GM19438 (cell line): ENCODE results near the gene CORO7.
"Not testable (repeated sequence)": the region's sequence is repeated elsewhere in the genome, so short reads cannot be mapped to it uniquely, and the experiment has no call there.

Experiments used
- ATAC-seq: cut with Tn5 transposase; IDR thresholded peaks from one replicate; pipeline ENCODE4 v1.9.1; 2021; ENCODE audit warnings: low read depth; ENCODE audit not compliant: unreplicated experiment

CORO7 gene

DNA sequence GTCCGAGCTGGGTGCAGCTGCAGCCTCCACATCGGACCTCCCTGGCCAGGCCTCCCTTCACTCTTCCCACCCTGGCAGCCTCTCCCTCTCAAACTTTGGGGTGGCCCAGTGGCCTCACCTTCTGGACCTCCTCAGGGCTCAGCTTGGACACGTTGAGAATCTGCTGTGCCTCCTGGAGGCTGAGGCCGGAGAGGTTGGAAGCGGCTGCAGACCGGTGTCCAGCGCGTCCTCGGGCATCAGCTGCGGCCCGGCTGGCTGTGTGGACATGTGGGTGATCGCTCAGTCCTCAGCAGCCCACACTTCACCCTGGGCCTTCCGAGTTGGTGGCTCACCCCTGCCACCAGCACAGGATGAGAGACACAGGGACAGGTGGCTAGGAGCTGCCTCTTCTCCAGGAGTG lies 75.1 kb downstream of the CORO7 start:
- ATAC-seq, result no peak

DNA sequence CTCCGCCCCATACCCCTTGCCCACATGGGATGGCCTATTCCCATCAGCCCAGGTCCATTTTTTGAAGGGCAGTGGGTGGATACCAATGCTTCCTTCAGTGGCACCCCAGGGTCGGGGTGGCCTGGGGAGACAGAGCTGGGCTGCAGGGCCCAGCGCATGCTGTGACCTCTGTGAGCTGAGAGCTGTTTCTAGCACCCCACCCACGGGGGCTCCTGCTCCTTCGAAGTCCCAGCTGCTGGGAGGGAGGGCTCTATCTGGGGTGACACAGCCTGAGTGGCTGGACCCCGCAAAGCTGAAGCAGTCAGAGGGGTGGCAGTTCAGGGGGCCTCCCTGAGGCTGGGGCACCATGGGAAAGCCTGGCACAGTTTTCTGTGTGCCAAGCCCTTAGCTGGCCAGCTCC lies 76.0 kb downstream of the CORO7 start:
- ATAC-seq, result no peak

DNA sequence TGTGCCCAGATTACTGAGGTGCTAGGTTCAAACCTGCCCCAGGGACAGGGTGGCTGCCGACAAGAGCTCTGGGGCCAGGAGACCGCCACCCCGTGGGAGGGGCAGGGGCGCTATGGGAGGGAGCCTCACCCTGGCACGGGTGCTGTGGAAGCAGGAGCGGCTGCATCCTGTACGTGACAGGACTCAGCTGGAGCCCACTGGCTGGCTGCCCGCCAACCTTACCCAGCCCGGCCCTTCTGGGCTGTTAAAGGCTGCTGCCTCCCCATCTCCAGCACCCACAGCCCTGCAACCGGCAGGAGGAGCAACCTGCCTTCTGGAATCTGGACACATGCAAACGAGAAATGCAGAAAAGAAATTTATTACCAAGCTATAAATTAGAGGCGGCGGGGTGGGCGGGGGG lies 76.5 kb downstream of the CORO7 start:
- no peak for ATAC-seq

DNA sequence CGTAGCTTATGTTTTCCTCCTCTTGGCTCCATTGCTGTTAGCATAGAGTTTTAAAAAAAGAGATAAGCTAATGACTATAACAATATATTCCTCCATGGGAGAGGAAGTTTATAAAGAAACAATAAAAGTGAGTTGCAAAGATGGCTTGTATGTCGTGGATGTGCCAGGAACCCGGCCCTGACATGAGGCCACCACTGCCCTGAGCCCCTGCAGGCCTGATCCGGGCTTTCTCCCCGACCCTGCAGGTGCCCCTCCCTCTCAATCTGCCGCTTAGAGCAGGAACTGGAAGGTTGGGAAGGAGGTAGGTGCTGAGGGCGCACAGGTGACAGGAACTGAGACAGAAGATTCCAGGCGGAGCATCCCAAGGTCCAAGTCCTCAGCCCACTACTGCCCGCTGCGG lies 76.9 kb downstream of the CORO7 start:
- ATAC-seq, result no peak

DNA sequence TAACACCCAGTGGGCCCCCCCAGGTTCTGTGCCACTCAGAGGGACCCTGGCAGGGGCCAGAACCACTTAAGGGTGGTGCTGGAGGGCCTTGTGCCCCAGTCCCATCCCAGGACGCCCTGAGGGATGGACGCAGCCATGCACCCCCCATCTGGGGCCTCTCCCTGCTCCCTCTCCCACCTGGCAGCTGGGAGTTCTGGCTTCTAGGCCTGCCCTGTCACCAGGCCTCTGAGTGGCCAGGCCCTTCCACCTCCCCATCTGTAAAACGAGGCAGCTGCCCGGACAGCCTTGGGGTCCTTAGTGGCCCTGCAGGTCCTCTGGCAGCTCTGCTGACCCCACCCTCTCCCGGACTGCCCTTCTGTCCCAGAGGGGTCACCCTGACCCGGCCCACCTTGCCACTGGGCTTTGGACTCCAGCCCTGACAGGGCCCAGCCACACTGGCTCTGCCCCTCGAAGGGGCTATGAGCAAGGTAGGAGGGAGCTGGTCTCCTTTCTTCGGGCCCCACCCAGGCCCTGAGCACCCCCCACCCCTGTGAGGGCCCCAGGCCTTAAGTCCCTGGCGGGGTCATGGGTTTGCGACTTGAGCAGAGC lies 77.6 kb downstream of the CORO7 start:
- ATAC-seq, result no peak

DNA sequence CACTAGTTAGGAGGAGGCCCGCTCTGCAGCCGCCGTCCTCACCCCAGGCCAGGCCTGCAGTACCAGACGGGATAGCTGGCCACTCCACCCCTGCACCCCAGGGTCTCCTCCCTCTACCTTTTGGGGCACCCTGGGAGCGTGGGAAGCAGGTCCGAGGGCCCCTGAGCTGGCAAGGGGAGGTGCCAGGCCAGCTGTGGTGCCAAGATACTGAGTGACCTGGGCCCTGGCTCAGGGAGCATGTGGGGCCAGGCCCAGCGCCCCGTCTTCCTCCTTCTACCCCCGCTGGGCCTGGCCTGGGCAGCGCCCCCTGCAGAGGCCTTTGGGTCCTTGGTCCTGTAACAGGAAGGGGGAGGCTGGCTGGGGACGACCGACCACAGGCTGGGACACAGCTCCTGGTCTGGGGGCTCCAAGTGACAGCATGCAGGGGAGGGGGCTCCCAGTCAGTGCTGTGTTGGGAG lies 78.2 kb downstream of the CORO7 start:
- no peak for ATAC-seq

DNA sequence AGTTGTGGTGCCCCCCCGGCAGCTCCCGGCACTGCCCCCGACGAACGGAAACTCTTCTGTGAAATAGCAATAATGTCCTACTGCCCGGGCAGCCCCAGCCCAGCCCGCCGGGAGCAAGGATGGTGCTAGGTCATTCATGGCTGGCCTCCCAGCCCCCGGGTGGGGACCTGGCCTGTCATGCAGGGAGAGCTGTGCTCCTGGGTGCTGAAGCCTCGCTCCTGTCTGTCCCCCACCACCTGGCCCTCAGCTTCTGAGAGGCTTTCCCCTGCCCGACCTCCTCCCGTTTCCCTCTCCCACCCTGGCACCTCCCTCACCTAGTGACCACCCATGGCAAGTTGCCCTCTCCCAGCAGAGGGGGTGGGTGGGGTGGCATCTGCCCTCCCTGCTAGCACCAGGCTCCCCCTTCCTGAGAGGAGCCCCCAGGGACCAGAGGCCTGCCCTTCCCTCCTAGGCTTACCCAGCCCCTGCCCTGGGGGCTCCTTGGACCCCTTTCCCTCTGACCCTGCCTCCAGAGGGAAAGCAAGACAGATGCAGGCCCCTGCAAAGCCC lies 78.8 kb downstream of the CORO7 start:
- no peak for ATAC-seq

DNA sequence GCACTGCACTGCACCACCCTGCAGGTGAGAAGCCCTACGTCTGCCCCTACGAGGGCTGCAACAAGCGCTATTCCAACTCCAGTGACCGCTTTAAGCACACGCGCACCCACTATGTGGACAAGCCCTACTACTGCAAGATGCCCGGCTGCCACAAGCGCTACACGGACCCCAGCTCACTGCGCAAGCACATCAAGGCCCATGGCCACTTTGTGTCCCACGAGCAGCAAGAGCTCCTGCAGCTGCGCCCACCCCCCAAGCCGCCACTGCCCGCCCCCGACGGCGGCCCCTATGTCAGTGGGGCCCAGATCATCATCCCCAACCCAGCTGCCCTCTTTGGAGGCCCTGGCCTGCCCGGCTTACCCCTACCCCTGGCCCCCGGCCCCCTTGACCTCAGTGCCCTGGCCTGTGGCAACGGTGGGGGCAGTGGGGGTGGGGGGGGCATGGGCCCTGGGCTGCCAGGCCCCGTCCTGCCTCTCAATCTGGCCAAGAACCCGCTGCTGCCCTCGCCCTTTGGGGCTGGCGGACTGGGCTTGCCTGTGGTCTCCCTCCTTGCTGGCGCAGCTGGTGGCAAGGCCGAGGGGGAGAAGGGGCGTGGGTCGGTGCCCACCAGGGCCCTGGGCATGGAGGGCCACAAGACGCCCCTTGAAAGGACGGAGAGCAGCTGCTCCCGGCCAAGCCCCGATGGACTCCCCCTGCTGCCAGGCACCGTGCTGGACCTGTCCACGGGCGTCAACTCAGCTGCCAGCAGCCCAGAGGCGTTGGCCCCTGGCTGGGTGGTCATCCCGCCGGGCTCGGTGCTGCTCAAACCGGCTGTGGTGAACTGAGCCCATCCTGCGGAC lies 79.5 kb downstream of the CORO7 start:
- ATAC-seq, result no peak

DNA sequence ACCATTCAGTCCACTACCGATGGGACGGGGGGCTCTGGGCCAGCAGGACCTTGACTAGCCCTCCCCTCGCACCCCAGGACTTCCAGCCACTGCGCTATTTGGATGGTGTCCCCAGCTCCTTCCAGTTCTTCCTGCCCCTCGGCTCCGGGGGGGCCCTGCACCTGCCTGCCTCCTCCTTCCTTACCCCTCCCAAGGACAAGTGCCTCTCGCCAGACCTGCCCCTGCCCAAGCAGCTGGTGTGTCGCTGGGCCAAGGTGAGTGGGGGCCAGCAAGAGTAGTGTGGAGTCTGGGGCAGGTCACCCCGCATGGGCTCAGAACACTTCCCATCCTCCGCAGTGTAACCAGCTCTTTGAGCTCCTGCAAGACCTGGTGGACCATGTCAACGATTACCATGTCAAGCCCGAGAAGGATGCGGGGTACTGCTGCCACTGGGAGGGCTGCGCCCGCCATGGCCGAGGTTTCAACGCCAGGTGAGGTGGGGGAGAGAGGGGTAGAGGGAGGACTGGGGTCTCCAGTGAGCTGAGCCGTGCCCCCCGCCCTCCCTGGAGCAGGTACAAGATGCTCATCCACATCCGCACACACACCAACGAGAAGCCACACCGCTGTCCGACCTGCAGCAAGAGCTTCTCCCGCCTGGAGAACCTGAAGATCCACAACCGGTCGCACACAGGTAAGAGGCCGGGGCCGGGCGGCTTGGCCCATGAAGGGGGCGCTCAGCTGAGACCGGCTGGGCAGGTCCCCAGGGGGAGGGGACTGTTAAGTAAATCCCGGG lies 81.5 kb downstream of the CORO7 start:
- no peak for ATAC-seq

DNA sequence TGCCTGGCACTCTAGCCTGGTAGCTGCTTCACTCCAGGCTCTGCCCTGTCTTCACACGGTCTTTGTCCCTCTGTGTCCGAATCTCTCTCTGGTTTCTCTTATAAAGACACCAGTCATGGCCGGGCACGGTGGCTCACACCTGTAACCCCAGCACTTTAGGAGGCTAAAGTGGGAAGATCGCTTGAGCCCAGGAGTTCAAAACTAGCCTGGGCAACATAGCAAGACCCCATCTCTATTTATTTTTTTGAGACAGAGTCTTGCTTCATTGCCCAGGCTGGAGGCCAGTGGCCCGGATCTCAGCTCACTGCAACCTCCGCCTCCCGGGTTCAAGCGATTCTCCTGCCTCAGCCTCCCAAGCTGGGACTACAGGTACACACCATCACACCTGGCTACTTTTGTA lies 82.7 kb downstream of the CORO7 start:
- ATAC-seq, result not testable (repeated sequence)

DNA sequence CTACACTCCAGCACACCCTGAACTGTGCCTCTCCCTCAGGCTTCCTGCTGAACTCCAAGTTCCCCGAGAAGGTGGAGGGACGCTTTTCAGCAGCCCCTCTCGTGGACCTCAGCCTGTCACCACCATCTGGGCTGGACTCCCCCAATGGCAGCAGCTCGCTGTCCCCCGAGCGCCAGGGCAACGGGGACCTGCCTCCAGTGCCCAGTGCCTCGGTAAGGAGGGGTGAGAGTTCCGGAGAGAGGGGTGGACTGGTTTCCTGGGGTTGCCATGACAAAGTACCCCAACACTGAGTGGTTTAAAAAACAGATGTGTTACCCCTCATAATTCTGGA lies 83.1 kb downstream of the CORO7 start:
- ATAC-seq, result no peak

DNA sequence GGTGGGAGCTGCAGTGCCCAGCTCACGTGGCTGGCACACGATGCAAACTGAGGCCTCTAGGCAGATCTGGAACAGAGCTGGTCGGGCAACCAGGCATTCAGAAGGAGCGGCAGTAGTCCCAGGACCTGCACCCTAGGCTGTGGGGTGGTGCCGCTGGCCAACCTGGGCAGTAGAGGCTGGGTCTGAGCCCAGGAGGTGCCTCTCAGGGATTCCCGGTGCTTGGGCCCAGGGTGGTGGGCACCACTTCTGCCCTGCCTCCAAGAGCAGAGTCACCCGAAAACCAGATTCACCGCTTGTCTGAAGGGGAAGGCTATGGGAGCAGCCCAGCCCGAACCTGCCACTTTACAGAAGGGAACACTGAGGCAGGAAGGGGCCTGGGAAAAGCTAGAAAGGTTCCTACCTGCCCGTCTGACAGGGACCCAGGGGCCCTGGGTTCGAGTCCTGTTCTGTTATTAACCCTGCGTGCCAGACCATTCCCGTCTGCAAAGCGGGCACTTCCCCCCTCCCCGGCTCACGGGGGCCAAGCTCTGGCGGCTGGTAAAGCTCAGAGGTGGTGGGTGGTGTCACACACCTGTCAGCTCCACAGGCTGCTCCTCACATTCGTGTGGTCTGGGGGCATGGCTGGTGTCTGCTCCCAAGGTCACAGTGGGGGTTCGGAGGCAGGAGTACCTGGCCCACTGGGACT lies 83.6 kb downstream of the CORO7 start:
- ATAC-seq, result no peak

DNA sequence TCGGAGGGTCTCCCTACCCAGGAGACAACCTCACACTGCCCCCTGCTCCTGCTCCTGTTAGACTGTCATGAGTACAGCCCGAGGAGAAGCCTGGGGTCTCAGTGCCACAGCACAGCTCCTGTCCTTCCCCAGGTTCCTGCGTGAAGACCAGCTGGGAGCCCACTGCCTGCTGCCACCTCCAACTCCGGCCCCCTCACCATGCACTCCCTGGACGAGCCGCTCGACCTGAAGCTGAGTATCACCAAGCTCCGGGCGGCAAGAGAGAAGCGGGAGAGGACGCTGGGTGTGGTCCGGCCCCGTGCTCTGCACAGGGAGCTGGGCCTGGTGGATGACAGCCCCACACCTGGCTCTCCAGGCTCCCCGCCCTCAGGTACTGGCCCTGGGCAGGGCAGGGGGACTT lies 84.3 kb downstream of the CORO7 start:
- no peak for ATAC-seq

DNA sequence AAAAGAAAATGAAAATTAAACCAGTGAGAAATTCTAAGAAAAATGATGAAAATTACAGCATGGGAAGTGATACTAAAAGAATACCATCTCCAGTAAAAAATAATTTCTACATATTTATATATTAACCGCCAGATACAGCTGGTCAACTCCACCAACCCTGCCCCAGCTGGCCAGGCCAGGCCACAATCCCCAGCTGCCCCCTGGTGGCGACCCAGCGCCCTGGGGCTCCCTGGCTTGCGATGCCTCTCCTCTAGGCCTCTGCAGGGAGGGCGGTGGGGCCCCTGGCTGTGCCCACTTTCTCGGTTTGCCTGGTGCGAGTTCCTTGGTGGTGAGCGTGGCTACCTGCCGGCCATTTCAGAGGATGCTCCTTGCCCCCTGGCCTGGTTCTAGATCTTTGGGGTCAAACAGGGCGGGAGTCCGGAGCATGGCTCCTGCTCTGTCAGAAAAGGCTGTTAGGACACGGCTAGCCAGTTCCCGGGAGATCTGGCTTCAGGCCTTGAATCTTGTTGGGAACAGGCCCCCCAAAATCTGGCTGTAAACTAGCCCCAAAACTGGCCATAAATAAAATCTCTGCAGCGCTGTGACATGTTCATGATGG lies 86.0 kb downstream of the CORO7 start:
- ATAC-seq, result no peak

DNA sequence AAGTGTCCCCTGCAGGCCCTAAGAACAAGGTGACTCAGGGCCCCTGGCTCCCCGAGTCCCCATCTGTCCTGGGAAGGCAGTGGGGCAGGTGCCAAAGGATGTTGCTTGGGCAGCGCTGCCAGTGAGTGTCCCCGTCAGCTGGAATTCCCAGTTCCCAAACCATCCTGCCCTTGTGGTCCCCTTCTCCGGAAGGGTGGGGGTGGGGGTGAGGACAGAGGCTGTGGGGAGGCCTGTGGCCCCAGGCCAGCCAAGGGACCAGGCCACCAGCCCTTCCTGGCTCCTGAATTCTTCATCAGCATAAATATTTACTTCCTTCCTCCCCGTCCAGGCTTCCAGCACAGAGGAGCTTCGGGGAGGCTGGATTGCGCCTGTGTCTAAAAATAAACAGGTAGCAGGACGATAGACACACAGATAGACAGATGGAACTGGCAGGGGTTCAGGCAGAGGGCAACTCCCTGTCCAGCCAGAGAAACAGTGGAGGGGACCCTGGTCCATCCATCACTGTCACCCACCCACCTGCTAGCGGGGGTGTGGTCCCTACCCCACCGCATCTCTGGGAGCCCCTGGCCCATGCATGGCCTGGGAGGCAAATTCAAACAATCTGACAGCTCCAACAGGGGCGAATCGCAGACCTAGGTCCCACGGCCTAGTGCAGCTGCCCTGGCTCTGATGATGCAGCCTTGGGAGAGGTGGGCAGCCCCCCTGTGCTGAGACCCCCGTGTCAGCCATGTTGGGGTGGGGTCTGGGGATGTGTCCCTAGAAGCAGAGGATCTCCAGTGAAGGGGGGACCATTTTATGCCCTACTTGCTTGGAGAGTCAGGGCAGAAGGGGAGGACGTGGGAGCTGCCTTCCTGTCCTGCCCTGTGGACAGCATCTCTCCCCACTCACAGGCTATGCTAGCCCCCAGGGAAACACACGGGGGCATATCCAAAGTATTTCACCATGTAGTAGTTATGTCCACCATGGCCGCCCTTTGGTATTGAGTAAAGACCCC lies 87.3 kb downstream of the CORO7 start:
- ATAC-seq, result no peak

DNA sequence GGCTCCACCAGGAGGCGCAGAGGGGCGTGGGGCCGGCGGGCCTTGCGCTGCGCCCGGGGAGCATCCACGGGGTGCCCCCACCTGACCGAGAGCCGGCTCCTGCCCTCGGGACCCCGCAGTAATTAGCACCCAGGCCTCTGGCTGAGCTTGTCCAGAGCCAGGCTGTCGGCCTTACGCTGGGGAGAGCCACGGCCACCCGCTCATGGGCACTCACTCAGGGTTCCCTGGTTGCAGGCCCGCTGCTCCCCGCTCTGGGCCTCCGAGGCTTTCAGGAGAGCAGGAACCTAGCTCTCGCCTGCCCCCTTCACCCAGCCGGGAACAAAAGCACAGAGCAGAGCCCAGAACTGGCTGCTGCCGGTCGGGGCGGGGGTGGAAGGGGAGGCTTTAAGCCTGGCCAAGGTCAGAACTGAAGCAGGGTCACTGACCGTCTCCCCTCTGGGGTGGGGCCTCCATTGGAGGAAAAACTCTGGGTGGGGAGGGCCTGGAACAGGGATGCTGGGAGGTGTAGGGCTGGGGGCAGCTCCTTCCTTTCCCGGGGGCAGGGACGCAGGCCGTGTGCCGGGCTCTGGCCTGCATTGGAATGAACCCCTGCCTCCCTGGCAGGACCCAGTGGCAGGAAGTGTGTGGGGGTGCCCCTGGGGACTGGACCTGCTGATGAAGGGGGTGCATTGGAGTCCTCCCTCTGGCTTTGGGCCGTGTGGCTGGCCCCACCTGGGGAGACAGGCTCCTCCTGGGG lies 88.2 kb downstream of the CORO7 start:
- ATAC-seq, result no peak

DNA sequence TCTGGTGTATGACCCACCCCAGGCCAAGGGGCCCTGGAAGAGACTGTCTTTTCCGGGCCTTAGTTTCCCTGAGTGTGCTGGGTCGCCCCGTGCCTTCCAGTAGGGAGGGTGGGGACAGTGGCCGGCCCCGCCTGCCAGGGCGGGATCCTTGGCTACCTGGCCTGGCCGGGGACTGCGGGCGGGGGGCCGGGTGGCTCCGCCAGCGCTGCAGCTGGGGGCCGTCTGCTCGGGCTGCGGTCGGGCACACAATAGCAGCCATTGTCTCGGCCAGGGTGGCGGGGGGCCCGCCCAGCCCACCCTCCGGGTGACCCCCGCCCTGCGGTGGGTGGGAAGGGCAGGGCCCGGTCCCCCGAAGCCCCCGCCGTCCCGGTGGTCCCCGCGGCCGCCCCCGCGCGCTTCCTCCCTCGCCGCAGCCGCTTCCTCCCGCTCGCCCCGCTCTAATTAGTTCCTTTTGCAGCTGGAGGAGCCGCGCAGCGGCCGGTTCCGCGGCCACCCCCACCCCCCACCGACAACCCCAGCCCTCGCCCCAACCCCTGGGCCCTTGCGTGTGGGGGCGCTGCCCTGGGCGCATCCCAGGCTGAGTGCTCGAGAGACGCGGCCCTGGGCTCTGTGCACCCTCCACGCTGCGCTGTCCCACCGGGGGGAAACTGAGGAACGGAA lies 88.9 kb downstream of the CORO7 start:
- ATAC-seq, result no peak

DNA sequence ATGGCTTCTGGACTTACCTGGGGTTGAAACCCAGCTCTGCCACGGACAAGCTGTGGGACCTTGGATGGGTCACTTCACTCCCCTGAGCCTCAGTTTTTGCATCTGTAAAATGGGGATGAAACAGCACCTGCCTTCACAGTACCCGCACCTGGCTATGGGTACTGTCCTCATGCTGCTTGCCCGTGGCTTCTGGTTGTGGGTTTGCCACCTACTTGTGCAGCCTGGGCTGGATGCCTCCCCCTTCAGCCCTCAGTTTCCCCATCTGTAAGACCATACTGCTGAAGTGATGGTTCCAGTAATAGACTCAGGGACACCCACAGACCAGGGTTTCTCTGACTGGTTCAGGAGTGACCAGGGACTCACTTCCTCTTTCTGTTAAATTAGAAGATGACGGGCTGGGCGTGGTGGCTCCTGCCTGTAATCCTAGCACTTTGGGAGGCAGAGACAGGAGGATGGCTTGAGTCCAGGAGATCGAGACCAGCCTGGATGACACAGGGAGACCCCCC lies 91.1 kb downstream of the CORO7 start:
- ATAC-seq, result no peak
